Vagina (tissue), 2 donors: ENCODE results near the gene FAM177A1. TPM values are rescaled to one million over a fixed set of nuclear protein-coding genes. Genes with fewer than 3 reads are reported as not detected.

Experiments
- DNase-seq, 2 donors: peaks; one replicate each; pipeline ENCODE4 v3.0.0-alpha.2; 2017; ENCODE audit errors: extremely low spot score in 2 of 2
- H3K27ac ChIP-seq: fragments of 200-600 bp; sonication (generic); one replicate; pipeline ENCODE4 v1.5.1; 2019
- H3K27me3 ChIP-seq: fragments of 200-600 bp; sonication (generic); one replicate; pipeline ENCODE4 v1.5.1; 2019
- H3K36me3 ChIP-seq, 2 donors: fragments of 200-600 bp; sonication (generic); one replicate each; pipeline ENCODE4 v1.5.1; 2017 to 2019
- H3K4me1 ChIP-seq: fragments of 200-600 bp; sonication (generic); one replicate; pipeline ENCODE4 v1.5.1; 2019
- H3K4me3 ChIP-seq, 2 donors: fragments of 200-600 bp; sonication (generic); 1 replicate in 1 of 2; 2 replicates in 1 of 2; pipeline ENCODE4 v1.5.1; 2016 to 2019
- H3K9me3 ChIP-seq: fragments of 200-600 bp; sonication (generic); one replicate; pipeline ENCODE4 v1.5.1; 2019
- POLR2A ChIP-seq, 2 donors: fragments of 450-650 bp; IDR thresholded peaks; one replicate each; pipeline ENCODE4 v1.6.1; 2017; ENCODE audit warnings: antibody characterized with exemption in 2 of 2, mild to moderate bottlenecking in 2 of 2, moderate library complexity in 2 of 2
- POLR2AphosphoS5 ChIP-seq, 2 donors: sonication (generic); formaldehyde crosslinking; IDR thresholded peaks; one replicate each; pipeline ENCODE4 v1.9.0; 2017; ENCODE audit warnings: antibody characterized with exemption in 2 of 2, mild to moderate bottlenecking in 2 of 2, low read depth in 1 of 2; ENCODE audit not compliant: insufficient read depth in 1 of 2
- intact Hi-C: fragments of 100-400 bp; cut with DNase I; formaldehyde crosslinking; loops from one replicate; pipeline ENCODE4 v1.15.1; 2023
- total RNA-seq: library from RNA; depleted of rRNA; stranded (reverse); fragments of >200 nt; gene quantifications from one replicate; pipeline ENCODE4 v1.2.3, GENCODE V29; 2016
- TF ChIP-seq, protein P1 (sequence below), 3 experiments: fragments of 450-650 bp in 2 of 3; fragments of 200-600 bp in 1 of 3; sonication (generic) in 1 of 3; IDR thresholded peaks; one replicate each; pipeline ENCODE4 v1.5.1; 2017 to 2019; ENCODE audit warnings: antibody characterized with exemption in 3 of 3, mild to moderate bottlenecking in 2 of 3, moderate library complexity in 2 of 3

Gene FAM177A1
- total RNA-seq, 1 donor from 2014 or later, result 41.3 TPM

GRCh38 chr14:35068238-35069012 is 22.4 kb downstream of the FAM177A1 start:
- no peak overlapping the region for H3K27ac ChIP-seq
- H3K9me3 ChIP-seq, result no peaks in the 10 kb centered on the region
- no peaks in the 10 kb centered on the region for H3K27me3 ChIP-seq
- H3K4me1 ChIP-seq, result no peaks in the 10 kb centered on the region
- no peak for TF ChIP-seq POLR2AphosphoS5 (IDR thresholded peaks at IDR 0.05; ENCODE audit: insufficient read depth in 1 of 2, low read depth in 1 of 2)
- TF ChIP-seq POLR2A (IDR thresholded peaks at IDR 0.05), result no peak
- TF ChIP-seq, protein P1, sequence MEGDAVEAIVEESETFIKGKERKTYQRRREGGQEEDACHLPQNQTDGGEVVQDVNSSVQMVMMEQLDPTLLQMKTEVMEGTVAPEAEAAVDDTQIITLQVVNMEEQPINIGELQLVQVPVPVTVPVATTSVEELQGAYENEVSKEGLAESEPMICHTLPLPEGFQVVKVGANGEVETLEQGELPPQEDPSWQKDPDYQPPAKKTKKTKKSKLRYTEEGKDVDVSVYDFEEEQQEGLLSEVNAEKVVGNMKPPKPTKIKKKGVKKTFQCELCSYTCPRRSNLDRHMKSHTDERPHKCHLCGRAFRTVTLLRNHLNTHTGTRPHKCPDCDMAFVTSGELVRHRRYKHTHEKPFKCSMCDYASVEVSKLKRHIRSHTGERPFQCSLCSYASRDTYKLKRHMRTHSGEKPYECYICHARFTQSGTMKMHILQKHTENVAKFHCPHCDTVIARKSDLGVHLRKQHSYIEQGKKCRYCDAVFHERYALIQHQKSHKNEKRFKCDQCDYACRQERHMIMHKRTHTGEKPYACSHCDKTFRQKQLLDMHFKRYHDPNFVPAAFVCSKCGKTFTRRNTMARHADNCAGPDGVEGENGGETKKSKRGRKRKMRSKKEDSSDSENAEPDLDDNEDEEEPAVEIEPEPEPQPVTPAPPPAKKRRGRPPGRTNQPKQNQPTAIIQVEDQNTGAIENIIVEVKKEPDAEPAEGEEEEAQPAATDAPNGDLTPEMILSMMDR (IDR thresholded peaks at IDR 0.05), result no peak
- DNase-seq, result no peak
- intact Hi-C loops, result no loop called here
- no peak overlapping the region for H3K4me3 ChIP-seq
- peaks cover 0 to 14% of the 10 kb centered on the region in 2 donors for H3K36me3 ChIP-seq

DNA sequence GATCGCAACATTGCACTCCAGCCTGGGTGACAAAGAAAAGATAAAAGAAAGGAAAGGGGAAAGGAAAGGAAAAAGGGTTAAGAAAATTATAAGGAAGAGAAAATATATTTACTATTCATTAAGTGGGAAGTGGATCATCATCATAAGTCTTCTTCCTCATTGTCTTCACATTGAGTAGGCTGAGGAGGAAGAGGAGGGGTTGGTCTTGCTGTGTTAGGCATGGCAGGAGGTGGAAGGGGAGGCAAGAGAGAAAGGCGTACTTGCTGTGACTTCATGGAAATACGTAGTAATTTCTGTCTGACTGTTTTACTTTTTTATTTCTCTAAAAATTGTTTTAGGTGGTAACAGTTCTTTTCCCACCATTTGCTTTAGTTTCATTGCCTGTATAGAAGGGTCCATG is 26.2 kb downstream of the FAM177A1 start:
- Histone ChIP-seq H3K9me3 (no peaks in the 10 kb centered on the region), H3K36me3 (peaks cover 0 to 20% of the 10 kb centered on the region in 2 donors), H3K4me1 (no peaks in the 10 kb centered on the region), H3K4me3 (no peak overlapping the region), H3K27me3 (no peaks in the 10 kb centered on the region), H3K27ac (no peak overlapping the region)
- intact Hi-C loops, result no loop called here
- DNase-seq, result no peak
- TF ChIP-seq, protein P1 (IDR thresholded peaks at IDR 0.05), result no peak
- TF ChIP-seq POLR2A (IDR thresholded peaks at IDR 0.05) (no peak), POLR2AphosphoS5 (IDR thresholded peaks at IDR 0.05; ENCODE audit: insufficient read depth in 1 of 2, low read depth in 1 of 2) (no peak)

DNA sequence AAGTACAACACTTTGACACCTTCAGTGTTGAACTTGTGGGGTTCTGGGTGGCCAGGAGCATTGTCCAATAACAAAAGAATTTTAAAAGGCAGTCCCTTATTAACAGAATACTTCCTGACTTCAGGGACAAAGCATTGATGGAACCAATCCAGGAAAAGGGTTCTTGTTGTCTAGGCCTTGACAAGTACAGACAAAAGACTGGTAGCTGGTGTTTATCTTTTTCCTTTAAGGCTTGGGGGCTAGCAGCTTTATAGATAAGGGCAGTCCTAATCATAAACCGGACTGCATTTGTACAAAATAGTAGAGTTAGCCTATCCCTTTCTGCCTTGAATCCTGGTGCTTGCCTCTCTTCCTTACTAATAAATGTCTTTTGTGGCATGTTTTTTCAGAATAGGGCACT is 27.4 kb downstream of the FAM177A1 start:
- Histone ChIP-seq H3K27me3 (no peaks in the 10 kb centered on the region), H3K9me3 (no peaks in the 10 kb centered on the region), H3K4me3 (no peak overlapping the region), H3K36me3 (peaks cover 0 to 17% of the 10 kb centered on the region in 2 donors), H3K27ac (no peak overlapping the region), H3K4me1 (no peaks in the 10 kb centered on the region)
- intact Hi-C loops, result no loop called here
- DNase-seq, result no peak
- TF ChIP-seq POLR2AphosphoS5 (IDR thresholded peaks at IDR 0.05; ENCODE audit: insufficient read depth in 1 of 2, low read depth in 1 of 2), result no peak
- TF ChIP-seq, protein P1 (IDR thresholded peaks at IDR 0.05), result no peak
- no peak for TF ChIP-seq POLR2A (IDR thresholded peaks at IDR 0.05)

DNA sequence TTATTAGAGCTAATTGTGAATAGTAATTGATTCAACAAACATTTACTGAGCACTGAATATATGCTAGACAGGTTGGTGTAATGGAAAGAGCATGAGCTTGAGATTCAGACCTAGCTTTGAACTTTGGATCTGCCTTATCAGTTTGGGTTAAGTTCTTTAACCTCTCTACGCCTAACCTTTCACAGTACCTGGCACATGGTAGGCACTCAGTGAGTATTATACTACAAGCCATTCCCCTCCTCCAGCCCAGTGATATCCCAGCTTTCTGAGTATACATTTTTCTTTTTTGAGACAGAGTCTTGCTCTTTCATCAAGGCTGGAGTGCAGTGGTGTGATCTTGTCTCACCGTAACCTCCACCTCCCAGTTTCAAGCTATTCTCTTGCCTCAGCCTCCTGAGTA is 32.0 kb downstream of the FAM177A1 start:
- Histone ChIP-seq H3K9me3 (no peaks in the 10 kb centered on the region), H3K4me3 (no peak overlapping the region), H3K4me1 (no peaks in the 10 kb centered on the region), H3K27ac (no peak overlapping the region), H3K27me3 (no peaks in the 10 kb centered on the region), H3K36me3 (peaks cover 0 to 48% of the 10 kb centered on the region in 2 donors)
- intact Hi-C loops, result no loop called here
- TF ChIP-seq, protein P1 (IDR thresholded peaks at IDR 0.05), result no peak
- TF ChIP-seq POLR2A (IDR thresholded peaks at IDR 0.05), result no peak
- no peak for TF ChIP-seq POLR2AphosphoS5 (IDR thresholded peaks at IDR 0.05; ENCODE audit: insufficient read depth in 1 of 2, low read depth in 1 of 2)
- no peak for DNase-seq

DNA sequence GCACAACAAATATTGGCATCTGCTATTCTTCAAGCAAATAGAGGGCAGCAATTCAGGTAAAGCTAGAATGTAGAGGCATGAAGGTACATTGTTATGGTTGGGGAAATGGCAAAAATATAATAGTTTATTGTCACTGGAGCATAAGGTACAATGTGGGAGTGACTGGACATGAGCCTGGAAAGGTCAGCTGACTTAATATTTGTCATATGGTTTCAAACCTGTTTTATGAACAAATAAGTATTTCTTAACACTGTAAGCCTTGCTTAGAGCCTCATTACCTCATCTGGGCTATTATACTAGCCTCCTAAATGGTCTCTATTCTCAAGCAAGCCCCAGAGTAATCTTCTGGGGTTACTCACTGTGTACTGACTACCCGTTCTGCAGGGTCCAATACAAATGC is 33.7 kb downstream of the FAM177A1 start:
- intact Hi-C loops, result no loop called here
- H3K9me3 ChIP-seq, result no peaks in the 10 kb centered on the region
- no peak overlapping the region for H3K4me3 ChIP-seq
- H3K27me3 ChIP-seq, result no peaks in the 10 kb centered on the region
- peaks cover 0 to 54% of the 10 kb centered on the region in 2 donors for H3K36me3 ChIP-seq
- no peak for TF ChIP-seq POLR2AphosphoS5 (IDR thresholded peaks at IDR 0.05; ENCODE audit: insufficient read depth in 1 of 2, low read depth in 1 of 2)
- TF ChIP-seq, protein P1 (IDR thresholded peaks at IDR 0.05), result no peak
- TF ChIP-seq POLR2A (IDR thresholded peaks at IDR 0.05), result no peak
- no peak overlapping the region for H3K27ac ChIP-seq
- H3K4me1 ChIP-seq, result no peaks in the 10 kb centered on the region
- DNase-seq, result no peak
